Amniotic epithelial cell (primary cell): ENCODE results near the gene ZNF763.
"Not testable (repeated sequence)": the region's sequence is repeated elsewhere in the genome, so short reads cannot be mapped to it uniquely, and the experiment has no call there.

Source experiments
- DNase-seq: peaks from one replicate; pipeline ENCODE4 v3.0.0-alpha.2; 2010; ENCODE audit warnings: low read depth

The ZNF763 gene

DNA sequence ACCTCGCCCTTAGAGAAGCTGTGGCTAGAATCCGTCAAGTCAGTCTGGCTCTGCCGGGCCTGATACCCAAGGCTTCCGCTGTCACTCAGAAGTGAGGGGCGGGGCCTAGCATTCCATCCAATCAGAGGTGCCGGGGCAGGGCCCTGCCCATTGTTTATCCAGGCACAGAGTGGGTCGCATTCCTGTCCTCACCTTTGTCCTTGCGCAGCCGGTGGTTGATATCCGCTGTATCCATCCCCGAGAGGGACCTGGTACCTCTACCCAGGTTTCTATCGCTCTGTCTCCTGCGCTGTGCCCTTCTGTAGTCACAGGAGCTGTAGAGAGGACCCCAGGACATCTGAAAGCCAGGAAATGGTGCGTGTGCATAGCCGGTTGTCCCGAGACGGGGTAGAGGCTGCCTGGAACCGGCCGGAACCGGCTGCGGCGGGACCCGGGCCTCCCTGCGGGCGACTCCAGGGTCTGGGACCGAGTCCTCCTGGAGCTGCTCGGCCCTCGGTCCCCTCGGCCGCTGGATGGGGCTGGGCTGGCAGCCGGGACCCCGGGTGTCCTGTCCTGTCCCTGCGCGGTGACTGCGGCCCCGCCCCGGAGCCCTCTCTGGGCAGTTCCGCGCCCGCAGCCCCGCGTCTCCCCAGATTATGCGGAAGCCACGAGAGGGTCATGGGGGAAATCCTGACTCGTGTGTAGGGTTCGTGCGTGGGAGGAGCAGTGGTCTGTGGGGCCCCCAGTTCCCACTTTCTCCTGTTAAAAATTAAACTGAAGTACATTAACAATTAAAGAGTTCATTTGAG lies at the start of gene ZNF763:
ZNF763 (plus strand) TSS at position 183 of the 788 bp plus-strand sequence; CDS start at position 352, 169 bp downstream.
- DNase-seq, result peak; percentile 72

DNA sequence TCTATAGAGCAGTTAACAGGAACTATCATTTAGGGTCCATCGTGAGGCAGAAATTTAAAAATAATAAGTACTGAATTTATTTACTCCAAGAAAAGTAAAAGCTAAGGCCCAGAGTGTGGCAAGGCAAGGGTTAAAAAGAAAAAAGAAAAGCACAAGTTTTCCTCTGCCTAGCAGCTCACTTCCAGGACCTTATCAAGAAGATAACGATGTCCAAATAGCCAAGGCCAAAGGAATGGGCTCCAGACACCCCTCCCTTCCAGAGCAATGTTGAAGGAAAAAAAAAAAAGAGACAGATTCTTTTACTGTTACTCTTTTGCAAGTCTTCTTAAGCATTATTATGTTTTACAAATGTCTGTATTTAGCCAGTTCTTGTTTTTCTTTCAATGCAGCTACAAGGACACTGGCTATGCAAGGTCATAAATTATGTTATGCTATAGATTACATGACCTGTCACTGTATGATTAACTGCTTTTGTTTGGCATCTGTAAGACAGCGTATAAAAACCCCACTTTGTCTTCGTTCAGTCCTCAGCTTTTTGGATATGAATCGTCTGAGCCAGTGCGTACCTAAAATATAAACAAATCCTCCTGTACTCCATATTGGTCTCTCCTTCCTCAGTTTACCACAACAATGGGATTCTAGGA lies 42.9 kb upstream of the ZNF763 start:
- peak; percentile 86 for DNase-seq

DNA sequence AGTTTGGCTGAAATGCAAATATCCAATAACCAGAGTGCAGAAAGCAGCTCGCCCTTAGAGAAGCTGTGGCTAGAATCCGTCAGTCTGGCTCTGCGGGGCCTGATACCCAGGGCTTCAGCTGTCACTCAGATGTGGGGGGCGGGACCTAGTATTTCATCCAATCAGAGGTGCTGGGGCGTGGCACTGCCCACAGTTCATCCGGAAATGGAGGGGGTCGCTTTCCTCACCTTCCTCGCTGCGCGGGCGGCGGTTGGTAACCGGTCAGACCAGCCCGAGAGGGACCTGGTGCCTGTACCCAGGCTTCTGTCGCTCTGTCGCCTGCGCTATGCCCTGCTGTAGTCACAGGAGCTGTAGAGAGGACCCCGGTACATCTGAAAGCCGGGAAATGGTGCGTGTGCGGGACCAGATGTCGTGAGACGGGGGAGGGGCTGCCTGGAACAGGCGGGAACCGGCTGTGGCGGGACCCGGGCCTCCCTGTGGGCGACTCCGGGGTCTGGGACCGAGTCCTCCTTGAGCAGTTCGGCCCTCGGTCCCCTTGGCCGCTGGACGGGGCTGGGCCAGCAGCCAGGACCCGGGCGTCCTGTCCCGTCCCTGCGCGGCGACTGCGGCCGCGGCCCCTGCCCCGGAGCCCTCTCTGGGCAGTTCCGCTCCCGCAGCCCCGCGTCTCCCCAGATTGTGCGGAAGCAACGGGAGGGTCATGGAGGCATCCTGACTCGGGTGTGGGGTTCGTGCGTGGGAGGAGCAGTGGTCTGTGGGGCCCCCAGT lies 39.8 kb upstream of the ZNF763 start, which contains the start of gene ZNF700:
ZNF700 (plus strand) TSS at position 222 of the 765 bp plus-strand sequence; CDS start at position 326, 104 bp downstream.
- peak; percentile 85 for DNase-seq

DNA sequence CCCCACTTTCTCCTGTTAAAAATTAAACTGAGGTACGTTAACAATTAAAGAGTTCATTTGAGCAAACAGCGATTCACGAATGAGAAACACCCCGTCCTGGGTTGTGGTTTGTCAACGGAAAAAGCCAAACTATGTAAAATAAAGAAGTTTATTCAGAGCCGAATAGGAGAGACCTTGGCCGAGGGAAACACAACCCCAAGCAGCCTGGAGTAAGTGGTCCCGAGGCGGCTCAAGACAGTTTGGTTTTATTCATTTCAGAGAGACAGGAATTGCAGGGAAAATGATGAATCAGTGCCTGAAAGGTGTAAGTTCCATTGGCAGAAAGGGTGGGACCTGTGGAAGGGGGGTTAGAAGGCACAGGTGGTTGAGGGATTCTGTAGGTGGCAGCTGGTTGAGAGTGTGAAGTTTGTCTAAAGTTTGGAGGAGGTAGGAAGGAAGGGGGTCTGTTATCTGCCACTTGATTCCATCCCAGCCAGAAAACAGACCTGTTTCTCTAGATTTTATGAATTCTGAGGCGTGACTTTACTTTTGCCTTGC lies 39.1 kb upstream of the ZNF763 start:
- not testable (repeated sequence) for DNase-seq

DNA sequence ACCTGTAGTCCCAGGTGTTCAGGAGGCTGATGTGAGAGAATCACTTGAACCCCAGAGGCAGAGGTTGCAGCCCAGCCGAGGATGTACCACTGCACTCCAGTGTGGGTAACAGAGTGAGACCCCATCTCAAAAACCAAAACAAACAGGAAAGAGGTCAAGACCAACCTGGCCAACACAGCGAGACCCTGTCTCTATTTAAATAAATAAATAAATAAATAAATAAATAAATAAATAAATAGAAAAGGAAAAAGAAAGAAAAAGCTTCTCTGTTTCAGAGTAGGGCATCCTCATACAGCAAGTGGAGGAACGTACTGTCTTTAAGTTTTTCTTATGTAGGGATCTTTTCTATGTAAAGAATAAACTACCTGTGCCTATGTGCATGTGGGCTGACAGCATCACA lies 37.6 kb upstream of the ZNF763 start:
- DNase-seq, result no peak

DNA sequence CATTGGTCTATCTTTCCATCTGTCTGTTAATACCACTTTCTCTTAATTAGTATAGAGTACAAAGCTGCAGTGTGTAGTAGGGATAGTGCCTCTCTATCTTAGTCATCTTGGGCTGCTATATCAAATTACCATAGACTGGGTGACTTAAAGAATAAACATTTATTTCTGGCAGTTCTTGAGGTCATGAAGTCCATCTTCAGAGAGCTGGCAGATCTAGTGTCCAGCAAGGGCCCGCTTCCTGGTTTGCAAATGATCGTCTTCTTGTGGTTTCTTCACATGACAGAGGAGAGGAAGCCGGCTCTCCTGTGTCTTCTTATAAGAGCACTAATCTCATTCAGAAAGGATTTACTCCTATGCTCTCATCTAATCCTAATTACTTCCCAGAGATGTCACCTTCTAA lies 33.8 kb upstream of the ZNF763 start:
- no peak for DNase-seq

DNA sequence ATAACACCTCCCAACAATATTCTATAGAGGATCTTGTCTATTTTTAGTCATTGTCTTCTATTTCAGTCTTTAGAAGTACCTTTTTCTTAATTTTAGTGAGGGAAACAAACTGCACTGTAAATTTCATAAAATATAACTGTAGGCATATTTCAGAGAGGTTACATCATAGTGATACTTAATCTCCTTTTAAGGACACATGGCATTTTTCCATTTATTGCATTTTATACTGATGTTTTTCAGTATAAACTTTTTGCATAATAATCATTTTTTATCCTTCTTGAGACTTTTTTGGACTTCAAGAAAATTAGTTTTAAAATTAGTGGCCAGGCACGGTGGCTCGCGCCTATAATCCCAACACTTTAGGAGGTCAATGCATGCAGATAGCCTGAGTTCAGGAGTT lies 33.3 kb upstream of the ZNF763 start:
- DNase-seq, result no peak

DNA sequence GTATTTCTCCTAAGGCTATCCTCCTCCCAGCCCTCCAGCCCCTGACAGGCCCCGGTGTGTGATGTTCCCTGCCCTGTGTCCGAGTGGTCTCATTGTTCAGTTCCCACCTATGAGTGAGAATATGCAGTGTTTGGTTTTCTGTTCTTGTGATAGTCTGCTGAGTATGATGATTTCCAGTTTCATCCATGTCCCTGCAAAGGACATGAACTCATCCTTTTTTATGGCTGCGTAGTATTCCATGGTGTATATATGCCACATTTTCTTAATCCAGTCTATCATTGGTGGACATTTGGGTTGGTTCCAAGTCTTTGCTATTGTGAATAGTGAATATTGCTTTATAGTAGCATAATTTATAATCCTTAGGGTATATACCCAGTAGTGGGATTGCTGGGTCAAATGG lies 29.0 kb upstream of the ZNF763 start:
- DNase-seq, result not testable (repeated sequence)

DNA sequence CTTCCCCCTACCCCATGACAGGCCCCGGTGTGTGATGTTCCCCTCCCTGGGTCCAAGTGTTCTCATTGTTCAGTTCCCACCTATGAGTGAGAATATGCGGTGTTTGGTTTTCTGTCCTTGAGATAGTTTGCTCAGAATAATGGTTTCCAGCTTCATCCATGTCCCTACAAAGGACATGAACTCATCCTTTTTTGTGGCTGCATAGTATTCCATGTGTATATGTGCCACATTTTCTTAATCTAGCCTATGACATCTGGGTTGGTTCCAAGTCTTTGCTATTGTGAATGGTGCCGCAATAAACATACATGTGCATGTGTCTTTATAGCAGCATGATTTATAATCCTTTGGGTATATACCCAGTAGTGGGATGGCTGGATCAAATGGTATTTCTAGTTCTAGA lies 26.5 kb upstream of the ZNF763 start:
- not testable (repeated sequence) for DNase-seq

DNA sequence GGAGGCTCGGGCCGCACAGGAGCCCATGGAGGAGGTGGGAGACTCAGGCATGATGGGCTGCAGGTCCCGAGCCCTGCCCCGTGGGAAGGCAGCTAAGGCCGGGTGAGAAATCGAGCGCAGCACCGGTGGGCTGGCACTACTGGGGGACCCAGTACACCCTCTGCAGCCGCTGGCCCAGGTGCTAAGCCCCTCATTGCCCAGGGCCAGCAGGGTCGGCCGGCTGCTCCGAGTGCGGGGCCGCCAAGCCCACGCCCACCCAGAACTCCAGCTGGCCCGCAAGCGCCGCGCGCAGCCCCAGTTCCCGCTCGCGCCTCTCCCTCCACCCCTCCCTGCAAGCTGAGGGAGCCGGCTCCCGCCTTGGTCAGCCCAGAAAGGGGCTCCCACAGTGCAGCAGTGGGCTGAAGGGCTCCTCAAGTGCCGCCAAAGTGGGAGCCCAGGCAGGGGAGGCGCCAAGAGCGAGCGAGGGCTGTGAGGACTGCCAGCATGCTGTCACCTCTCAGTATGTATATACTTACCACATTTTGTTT lies 23.4 kb upstream of the ZNF763 start:
- DNase-seq, result not testable (repeated sequence)

DNA sequence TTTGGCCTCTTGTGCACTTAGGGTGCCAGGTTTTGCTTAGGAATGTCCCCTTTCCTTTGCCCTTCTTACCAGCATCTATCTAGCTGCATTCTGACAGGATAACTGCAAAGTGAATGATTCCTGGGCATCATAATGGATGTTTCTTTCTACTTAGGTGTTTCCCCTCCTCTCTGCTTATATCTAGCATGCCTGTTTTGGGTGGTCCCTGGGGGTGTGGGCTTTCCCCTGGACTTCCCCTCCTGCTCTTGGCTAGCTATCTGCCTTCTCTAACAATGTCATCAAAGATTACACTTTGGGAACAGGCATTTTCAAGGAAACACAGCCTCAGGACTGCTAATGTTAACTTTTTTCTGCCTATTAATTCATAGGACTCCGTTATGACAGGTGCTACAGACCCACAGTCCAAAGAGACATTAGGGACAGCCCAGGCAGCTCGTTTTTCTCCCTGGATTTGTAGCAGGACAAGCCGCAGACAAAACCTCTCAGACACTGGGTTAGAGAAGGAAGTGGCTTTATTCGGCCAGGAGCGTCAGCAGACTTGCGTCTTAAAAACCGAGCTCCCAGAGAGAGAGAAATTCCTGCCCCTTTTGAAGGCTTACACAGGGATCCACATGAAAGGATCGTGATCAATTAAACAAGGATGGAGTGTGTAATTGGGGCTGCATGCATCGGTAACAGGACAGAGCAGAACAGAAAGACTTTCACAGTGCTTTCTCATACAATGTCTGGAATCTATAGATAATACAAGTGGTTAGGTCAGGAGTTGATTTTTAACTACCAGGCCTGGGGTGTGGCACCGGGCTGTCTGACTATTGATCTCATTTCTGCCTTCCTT lies 22.6 kb upstream of the ZNF763 start:
- DNase-seq, result no peak

DNA sequence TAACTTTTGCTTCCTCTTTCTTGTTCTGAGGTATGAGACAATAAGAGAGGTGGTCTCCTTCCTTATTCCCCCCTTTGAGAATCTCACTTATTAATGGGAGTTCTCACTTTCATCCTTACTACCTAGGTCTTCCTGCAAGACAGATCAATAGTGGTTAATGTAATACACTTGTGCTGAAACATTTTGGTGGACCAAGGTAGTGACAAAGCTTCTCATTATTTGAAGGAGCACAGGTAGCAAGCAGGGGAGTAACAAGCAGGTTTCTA lies 22.1 kb upstream of the ZNF763 start:
- DNase-seq, result no peak

DNA sequence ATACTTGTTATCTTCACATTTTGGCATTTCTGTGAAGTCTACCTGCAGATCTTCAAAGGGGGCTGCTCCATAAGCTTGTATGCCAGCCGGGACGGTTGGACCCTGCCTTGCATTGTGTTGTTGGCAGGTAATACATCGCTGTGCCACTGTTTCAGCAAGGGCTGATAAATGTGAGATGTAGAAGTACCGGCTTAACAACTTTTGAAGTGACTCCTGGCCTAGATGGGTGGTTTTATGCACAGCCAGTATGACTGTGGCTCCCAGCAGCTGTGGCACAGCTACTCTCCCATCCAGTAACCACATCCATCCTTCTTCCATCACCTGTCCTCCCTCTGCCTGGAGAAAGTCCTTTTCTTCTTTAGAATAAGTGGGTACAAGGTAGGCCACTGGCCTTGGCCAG lies 20.2 kb upstream of the ZNF763 start:
- DNase-seq, result no peak

DNA sequence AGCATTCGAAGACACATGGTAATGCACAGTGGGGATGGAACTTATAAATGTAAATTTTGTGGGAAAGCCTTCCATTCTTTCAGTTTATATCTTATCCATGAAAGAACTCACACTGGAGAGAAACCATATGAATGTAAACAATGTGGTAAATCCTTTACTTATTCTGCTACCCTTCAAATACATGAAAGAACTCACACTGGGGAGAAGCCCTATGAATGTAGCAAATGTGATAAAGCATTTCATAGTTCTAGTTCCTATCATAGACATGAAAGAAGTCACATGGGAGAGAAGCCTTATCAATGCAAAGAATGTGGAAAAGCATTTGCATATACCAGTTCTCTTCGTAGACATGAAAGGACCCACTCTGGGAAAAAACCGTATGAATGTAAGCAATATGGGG lies 16.2 kb upstream of the ZNF763 start:
- DNase-seq, result no peak

DNA sequence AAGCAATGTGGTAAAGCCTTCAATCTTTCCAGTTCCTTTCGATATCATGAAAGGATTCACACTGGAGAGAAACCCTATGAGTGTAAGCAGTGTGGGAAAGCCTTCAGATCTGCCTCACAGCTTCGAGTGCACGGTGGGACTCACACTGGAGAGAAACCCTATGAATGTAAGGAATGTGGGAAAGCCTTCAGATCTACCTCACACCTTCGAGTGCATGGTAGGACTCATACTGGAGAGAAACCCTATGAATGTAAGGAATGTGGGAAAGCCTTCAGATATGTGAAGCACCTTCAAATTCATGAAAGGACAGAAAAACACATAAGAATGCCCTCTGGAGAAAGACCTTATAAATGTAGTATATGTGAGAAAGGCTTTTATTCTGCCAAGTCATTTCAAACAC lies 15.6 kb upstream of the ZNF763 start:
- DNase-seq, result peak; percentile 41

DNA sequence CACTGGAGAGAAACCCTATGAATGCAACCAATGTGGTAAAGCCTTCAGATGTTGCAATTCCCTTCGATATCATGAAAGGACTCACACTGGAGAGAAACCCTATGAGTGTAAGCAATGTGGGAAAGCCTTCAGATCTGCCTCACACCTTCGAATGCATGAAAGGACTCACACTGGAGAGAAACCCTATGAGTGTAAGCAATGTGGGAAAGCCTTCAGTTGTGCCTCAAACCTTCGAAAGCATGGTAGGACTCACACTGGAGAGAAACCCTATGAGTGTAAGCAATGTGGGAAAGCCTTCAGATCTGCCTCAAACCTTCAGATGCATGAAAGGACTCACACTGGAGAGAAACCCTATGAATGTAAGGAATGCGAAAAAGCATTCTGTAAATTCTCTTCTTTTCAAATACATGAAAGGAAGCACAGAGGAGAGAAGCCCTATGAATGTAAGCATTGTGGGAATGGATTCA lies 15.2 kb upstream of the ZNF763 start:
- not testable (repeated sequence) for DNase-seq

DNA sequence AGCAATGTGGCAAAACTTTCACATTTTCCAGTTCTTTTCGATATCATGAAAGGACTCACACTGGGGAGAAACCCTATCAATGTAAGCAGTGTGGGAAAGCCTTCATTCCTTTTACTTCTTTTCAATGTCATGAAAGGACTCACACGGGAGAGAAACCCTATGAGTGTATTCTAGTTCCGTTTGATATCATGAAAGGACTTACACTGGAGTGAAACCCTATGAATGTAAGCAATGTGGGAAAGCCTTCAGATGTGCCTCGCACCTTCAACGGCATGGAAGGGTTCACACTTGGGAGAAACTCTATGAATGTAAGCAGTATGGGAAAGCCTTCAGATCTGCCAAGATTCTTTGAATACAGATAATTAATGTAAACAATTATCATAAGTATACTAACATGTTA lies 14.5 kb upstream of the ZNF763 start:
- no peak for DNase-seq

DNA sequence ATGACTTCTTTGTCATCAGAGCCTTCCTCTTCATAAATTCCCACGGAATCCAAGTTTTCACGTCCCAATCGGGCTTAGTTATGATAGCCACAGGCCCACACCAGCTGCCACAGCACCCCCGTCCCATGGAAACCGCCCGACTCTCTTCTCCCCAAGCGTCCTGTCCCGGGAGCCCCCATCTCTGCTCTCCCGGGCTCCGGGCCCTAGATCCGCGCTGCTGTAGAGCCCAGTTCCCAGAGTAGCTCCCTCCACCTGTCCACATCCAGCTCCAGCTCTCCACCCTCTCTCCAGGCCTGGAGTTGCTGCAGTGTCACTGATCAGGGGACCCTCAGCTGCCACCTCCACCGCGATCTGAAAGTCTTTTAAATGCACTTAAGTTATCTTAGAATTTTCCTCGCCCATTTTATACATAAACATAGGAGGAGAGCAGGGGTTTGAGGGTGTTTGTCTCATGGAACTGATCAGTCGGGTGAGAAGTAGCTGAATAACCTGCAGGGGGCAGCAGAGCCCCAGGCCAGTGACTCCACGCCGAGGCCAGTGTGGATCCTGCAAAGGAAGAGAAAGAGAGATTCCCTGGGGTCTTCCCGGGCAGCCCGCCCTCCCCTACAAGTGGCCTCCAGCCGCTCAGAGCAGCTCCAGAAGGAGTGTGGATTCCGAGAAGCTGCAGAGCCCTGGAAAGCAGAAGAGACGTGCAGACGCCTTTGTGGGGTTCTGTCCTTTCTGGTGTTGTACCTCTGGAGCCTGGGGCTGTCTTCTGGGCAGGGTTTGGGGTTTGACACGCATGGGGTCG lies 1.1 kb upstream of the ZNF763 start:
- DNase-seq, result peak; percentile 43

DNA sequence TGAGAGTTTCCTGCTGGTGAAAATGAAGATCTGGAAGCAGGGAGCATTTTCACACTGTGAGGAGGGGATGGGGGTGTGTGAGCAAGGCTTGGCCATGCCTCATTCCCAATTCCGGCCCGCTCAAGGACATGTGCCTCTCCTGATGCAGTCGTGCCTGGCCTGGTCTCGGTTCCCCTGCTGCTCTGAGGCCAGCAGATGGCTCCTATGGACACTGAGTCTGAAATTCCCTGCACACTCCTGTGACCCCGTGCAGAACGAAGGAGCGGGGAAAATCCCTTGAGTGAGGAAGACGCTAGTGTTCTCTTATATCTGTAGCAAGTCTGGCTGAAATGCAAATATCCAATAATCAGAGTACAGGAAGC lies 363 bp upstream of the ZNF763 start:
- no peak for DNase-seq

DNA sequence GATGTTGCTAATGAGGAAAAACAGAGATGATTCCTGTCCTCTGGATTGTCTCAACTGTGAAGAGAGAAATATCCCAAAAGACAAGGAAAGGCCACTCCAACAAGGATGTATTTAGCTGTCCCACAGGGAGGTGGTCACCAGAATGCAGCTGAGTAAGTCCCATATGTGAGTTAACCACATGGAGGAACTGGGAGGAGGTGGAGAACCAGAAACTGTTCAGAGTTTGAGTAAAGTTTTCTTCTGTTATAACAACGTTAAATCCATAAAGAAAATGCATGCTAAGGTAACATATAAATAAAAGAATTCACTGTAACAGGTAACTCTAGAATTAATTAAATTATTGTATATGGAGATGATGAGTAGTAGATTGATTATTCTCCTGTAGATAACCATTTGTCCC lies 5.3 kb downstream of the ZNF763 start:
- no peak for DNase-seq

DNA sequence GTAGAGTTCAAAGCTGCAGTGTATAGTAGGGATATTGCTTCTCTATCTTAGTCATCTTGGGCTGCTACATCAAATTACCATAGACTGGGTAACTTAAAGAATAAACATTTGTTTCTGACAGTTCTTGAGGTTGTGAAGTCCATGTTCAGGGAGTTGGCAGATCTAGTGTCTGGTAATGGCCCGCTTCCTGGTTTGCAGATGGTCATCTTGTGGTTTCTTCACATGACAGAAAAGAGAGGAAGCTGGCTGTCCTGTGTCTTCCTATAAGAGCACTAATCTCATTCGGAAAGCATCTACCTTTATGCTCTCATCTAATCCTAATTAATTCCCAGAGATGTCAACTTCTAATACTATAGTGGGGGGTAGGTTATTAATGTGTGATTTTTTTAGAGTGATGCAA lies 6.2 kb downstream of the ZNF763 start:
- DNase-seq, result no peak
